Gastrocnemius medialis (tissue), 4 donors: ENCODE data around the gene SYPL1. TPM values are rescaled to one million over a fixed set of nuclear protein-coding genes. Genes with fewer than 3 reads are reported as not detected.

Source experiments
- ATAC-seq, 2 donors: fragments of 150-250 bp; one replicate each; pipeline ENCODE4 v1.9.1; 2016
- DNase-seq, 2 donors: peaks; one replicate each; pipeline ENCODE4 v3.0.0-alpha.2; 2019
- H3K27ac ChIP-seq, 4 donors: fragments of 200-600 bp; sonication (generic); 1 replicate in 1 of 4; 2 replicates in 3 of 4; pipeline ENCODE4 v1.5.1; 2016 to 2018; ENCODE audit warnings: mild to moderate bottlenecking in 2 of 4, moderate library complexity in 1 of 4
- H3K27me3 ChIP-seq, 3 donors: fragments of 200-600 bp; sonication (generic) in 2 of 3; 1 replicate in 1 of 3; 2 replicates in 2 of 3; pipeline versions ENCODE4 v1.5.1 to v1.6.0; 2016 to 2019; ENCODE audit warnings: mild to moderate bottlenecking in 1 of 3, moderate library complexity in 1 of 3
- H3K36me3 ChIP-seq, 2 donors: fragments of 200-600 bp; sonication (generic) in 1 of 2; one replicate each; pipeline ENCODE4 v1.5.1; 2017 to 2018
- H3K4me1 ChIP-seq, 2 donors: fragments of 200-600 bp; sonication (generic) in 1 of 2; one replicate each; pipeline ENCODE4 v1.5.1; 2016 to 2017; ENCODE audit warnings: mild to moderate bottlenecking in 2 of 2
- H3K4me3 ChIP-seq, 4 donors: fragments of 200-600 bp; sonication (generic) in 3 of 4; 1 replicate in 1 of 4; 2 replicates in 3 of 4; pipeline ENCODE4 v1.5.1; 2016 to 2019; ENCODE audit warnings: mild to moderate bottlenecking in 2 of 4
- H3K9me3 ChIP-seq, 3 donors: fragments of 200-600 bp; sonication (generic) in 2 of 3; 1 replicate in 1 of 3; 2 replicates in 2 of 3; pipeline ENCODE4 v1.5.1; 2016 to 2019
- POLR2A ChIP-seq, 2 donors: fragments of 450-650 bp; IDR thresholded peaks; one replicate each; pipeline ENCODE4 v1.6.1; 2017; ENCODE audit warnings: antibody characterized with exemption in 2 of 2, mild to moderate bottlenecking in 2 of 2, moderate library complexity in 2 of 2
- in situ Hi-C, 4 donors: fragments of 200-750 bp; cut with MboI; loops; one replicate each; pipeline versions ENCODE4 v1.15.0 to v1.8.0; 2017; ENCODE audit warnings: low sequenced_read_pairs in 4 of 4
- intact Hi-C: fragments of 100-400 bp; cut with DNase I; formaldehyde crosslinking; loops from one replicate; pipeline ENCODE4 v1.15.1; 2023; ENCODE audit warnings: low total_unique reads
- total RNA-seq, 4 donors: library from RNA; depleted of rRNA; stranded (reverse); fragments of >200 nt; gene quantifications; one replicate each; pipeline versions ENCODE4 v1.1.0 to v1.2.3, GENCODE V29; 2016
- TF ChIP-seq, protein P1 (sequence below), 5 experiments: fragments of 450-650 bp in 3 of 5; fragments of 200-600 bp in 2 of 5; sonication (generic) in 2 of 5; IDR thresholded peaks in 4 of 5; conservative IDR thresholded peaks in 1 of 5; 1 replicate in 4 of 5; 2 replicates in 1 of 5; pipeline ENCODE4 v1.5.1; 2016 to 2019; ENCODE audit warnings: antibody characterized with exemption in 5 of 5, mild to moderate bottlenecking in 3 of 5, moderate library complexity in 3 of 5

The SYPL1 gene
- total RNA-seq, 4 donors from 2014 or later: 81.5 to 90.9 (median 83.2) TPM

GRCh38 chr7:106124186-106124585, 12.1 kb upstream of the SYPL1 start:
- TF ChIP-seq POLR2A (IDR thresholded peaks at IDR 0.05): no peak
- TF ChIP-seq, protein P1, sequence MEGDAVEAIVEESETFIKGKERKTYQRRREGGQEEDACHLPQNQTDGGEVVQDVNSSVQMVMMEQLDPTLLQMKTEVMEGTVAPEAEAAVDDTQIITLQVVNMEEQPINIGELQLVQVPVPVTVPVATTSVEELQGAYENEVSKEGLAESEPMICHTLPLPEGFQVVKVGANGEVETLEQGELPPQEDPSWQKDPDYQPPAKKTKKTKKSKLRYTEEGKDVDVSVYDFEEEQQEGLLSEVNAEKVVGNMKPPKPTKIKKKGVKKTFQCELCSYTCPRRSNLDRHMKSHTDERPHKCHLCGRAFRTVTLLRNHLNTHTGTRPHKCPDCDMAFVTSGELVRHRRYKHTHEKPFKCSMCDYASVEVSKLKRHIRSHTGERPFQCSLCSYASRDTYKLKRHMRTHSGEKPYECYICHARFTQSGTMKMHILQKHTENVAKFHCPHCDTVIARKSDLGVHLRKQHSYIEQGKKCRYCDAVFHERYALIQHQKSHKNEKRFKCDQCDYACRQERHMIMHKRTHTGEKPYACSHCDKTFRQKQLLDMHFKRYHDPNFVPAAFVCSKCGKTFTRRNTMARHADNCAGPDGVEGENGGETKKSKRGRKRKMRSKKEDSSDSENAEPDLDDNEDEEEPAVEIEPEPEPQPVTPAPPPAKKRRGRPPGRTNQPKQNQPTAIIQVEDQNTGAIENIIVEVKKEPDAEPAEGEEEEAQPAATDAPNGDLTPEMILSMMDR (IDR thresholded peaks at IDR 0.05 in 4 of 5, conservative IDR thresholded peaks at IDR 0.05 in 1 of 5): no peak
- Histone ChIP-seq H3K36me3 (no peaks in the 10 kb centered on the region), H3K9me3 (no peaks in the 10 kb centered on the region), H3K27ac (peak overlapping the region in 2 of 4 donors; percentile 66 to 72), H3K27me3 (no peaks in the 10 kb centered on the region), H3K4me3 (no peak overlapping the region), H3K4me1 (peaks cover 13 to 54% of the 10 kb centered on the region in 2 donors)
- intact Hi-C loops: no loop called here
- no peak for ATAC-seq
- no peak for DNase-seq
- in situ Hi-C loops: loop anchor here in 2 of 4 donors (25.0 kb wide), 2 partner anchors 1112 to 1137 kb away; partner anchors contain the start of gene KMT2E (in 1 of the 2)

DNA sequence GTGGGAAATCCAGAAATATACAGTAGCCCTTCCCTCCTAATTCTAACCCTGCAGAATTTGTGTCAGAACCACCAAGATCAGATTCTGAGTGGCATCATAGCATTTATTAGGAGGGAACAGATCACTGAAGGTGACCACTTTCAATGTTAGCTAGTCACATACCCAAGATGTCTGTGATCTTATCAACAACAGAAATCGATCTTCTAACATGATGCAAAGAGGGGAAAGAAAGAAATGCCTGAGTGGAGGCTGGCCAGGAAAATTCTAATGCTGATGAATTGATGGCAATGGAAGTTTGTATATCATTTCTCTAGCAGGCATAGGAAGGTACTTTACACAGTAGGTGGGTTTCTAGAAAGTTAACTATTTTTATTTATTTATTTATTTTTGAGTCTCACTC, 10.6 kb upstream of the SYPL1 start:
- Histone ChIP-seq H3K9me3 (no peaks in the 10 kb centered on the region), H3K27me3 (no peaks in the 10 kb centered on the region), H3K4me1 (peaks cover 18 to 59% of the 10 kb centered on the region in 2 donors), H3K27ac (peak overlapping the region in 2 of 4 donors; percentile 2 to 47), H3K4me3 (no peak overlapping the region), H3K36me3 (no peaks in the 10 kb centered on the region)
- in situ Hi-C loops (loop anchor here in 2 of 4 donors (25.0 kb wide), 2 partner anchors 1110 to 1135 kb away; partner anchors contain the start of gene KMT2E (in 1 of the 2)), intact Hi-C loops (no loop called here)
- no peak for DNase-seq
- TF ChIP-seq POLR2A (IDR thresholded peaks at IDR 0.05): no peak
- TF ChIP-seq, protein P1 (IDR thresholded peaks at IDR 0.05 in 4 of 5, conservative IDR thresholded peaks at IDR 0.05 in 1 of 5): no peak
- ATAC-seq: no peak

GRCh38 chr7:106121189-106121810, 9.2 kb upstream of the SYPL1 start:
- ATAC-seq: peak in 1 of 2 donors; percentile 10
- Histone ChIP-seq H3K36me3 (no peaks in the 10 kb centered on the region), H3K4me3 (no peak overlapping the region), H3K9me3 (no peaks in the 10 kb centered on the region), H3K27ac (peak overlapping the region; percentile 41 to 66 (median 52)), H3K4me1 (peaks cover 19 to 69% of the 10 kb centered on the region in 2 donors), H3K27me3 (no peaks in the 10 kb centered on the region)
- no peak for DNase-seq
- intact Hi-C loops: no loop called here
- TF ChIP-seq POLR2A (IDR thresholded peaks at IDR 0.05): no peak
- TF ChIP-seq, protein P1 (IDR thresholded peaks at IDR 0.05 in 4 of 5, conservative IDR thresholded peaks at IDR 0.05 in 1 of 5): no peak
- in situ Hi-C loops: loop anchor here in 2 of 4 donors (25.0 kb wide), 2 partner anchors 1109 to 1134 kb away; partner anchors contain the start of gene KMT2E (in 1 of the 2)

DNA sequence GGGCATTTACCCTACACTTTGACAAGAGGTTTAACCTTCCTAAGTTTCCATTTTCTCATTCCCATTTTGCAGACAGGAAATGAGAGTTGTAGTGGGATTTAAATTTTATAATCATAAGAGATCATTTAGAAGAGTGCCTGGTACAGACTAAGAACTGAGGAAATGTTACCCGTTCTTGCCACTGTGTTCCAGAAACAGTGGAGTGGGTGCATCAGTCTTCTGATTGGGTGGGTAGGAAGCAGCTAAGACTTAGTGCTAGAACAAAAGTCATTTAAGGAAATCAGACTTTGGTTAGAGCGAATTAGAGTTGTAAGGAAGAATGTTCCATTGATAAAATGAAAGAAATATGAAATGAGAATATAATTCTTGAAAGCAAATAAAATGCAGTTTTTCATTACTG, 8.4 kb upstream of the SYPL1 start:
- Histone ChIP-seq H3K9me3 (no peaks in the 10 kb centered on the region), H3K4me1 (peaks cover 24 to 67% of the 10 kb centered on the region in 2 donors), H3K4me3 (no peak overlapping the region), H3K27me3 (no peaks in the 10 kb centered on the region), H3K36me3 (no peaks in the 10 kb centered on the region), H3K27ac (peak overlapping the region; percentile 8 to 99 (median 50))
- intact Hi-C loops: no loop called here
- TF ChIP-seq POLR2A (IDR thresholded peaks at IDR 0.05): no peak
- TF ChIP-seq, protein P1 (IDR thresholded peaks at IDR 0.05 in 4 of 5, conservative IDR thresholded peaks at IDR 0.05 in 1 of 5): no peak
- in situ Hi-C loops: loop anchor here in 2 of 4 donors (25.0 kb wide), 2 partner anchors 1108 to 1133 kb away; partner anchors contain the start of gene KMT2E (in 1 of the 2)
- ATAC-seq (no peak), DNase-seq (no peak)
